H1 (cell line): ENCODE results near the gene ADNP. TPM values are rescaled to one million over a fixed set of nuclear protein-coding genes. Genes with fewer than 3 reads are reported as not detected.

ENCODE experiments used
- CBX8 ChIP-seq: fragments of 300-800, 300-1000 bp; sonication (generic); IDR thresholded peaks from 2 replicates; pipeline ENCODE4 v1.7.1; 2016; ENCODE audit warnings: low read depth, low read length, borderline replicate concordance
- CHD1 ChIP-seq: IDR thresholded peaks from 2 replicates; pipeline ENCODE4 v1.6.1; 2012; ENCODE audit warnings: low read depth, low read length, improper control_type of control experiment
- CHD2 ChIP-seq: IDR thresholded peaks from 2 replicates; pipeline ENCODE4 v1.6.1; 2012; ENCODE audit warnings: low read length, improper control_type of control experiment
- CHD7 ChIP-seq: fragments of 300-600 bp; sonication (generic); IDR thresholded peaks from 2 replicates; pipeline ENCODE4 v1.7.1; 2012; ENCODE audit warnings: low read length, moderate library complexity, mild to moderate bottlenecking, inconsistent platforms; ENCODE audit not compliant: insufficient replicate concordance
- GABPA ChIP-seq: IDR thresholded peaks from 2 replicates; pipeline ENCODE4 v1.6.1; 2011; ENCODE audit warnings: mild to moderate bottlenecking, low read length, moderate library complexity, borderline replicate concordance; ENCODE audit not compliant: insufficient read depth
- GTF2F1 ChIP-seq: IDR thresholded peaks from 2 replicates; pipeline ENCODE4 v1.6.1; 2012; ENCODE audit warnings: low read depth, low read length, improper control_type of control experiment, borderline replicate concordance
- HDAC2 ChIP-seq, 2 experiments: fragments of 300-600 bp in 1 of 2; sonication (generic) in 1 of 2; IDR thresholded peaks; 2 replicates each; pipeline ENCODE4 v1.6.1; 2011 to 2012; ENCODE audit warnings: low read depth in 2 of 2, low read length in 2 of 2, mild to moderate bottlenecking in 2 of 2, moderate library complexity in 2 of 2, borderline replicate concordance in 1 of 2, inconsistent platforms in 1 of 2
- JUN ChIP-seq: IDR thresholded peaks from 2 replicates; pipeline ENCODE4 v1.6.1; 2011; ENCODE audit warnings: low read depth, mild to moderate bottlenecking, improper control_type of control experiment, low read length
- MAX ChIP-seq: IDR thresholded peaks from 2 replicates; pipeline ENCODE4 v1.6.1; 2012; ENCODE audit warnings: inconsistent platforms
- SAP30 ChIP-seq: fragments of 300-600 bp; sonication (generic); IDR thresholded peaks from 2 replicates; pipeline ENCODE4 v1.7.1; 2012; ENCODE audit warnings: low read length, moderate library complexity, mild to moderate bottlenecking, inconsistent platforms; ENCODE audit not compliant: insufficient read depth, insufficient replicate concordance
- polyA plus RNA-seq, 7 experiments: library from polyadenylated mRNA; depleted of rRNA in 3 of 7; stranded (reverse) in 5 of 7; unstranded in 2 of 7; fragments of >200 nt in 5 of 7; fragments of 200-250 nt in 2 of 7; gene quantifications; 1 replicate in 5 of 7; 2 replicates in 1 of 7; 4 replicates in 1 of 7; pipeline versions ENCODE4 v1.2.1 to v1.2.3, GENCODE V29; 2011 to 2013; ENCODE audit warnings: missing spikeins in 2 of 7, mixed read lengths in 2 of 7
- total RNA-seq: library from RNA; stranded (reverse); fragmentation: NEBNext Ultra II Directional; extraction: Animal tissue kit (Norgen Biotek cat#: 25700); gene quantifications from 2 replicates; pipeline ENCODE4 v1.2.1, GENCODE V29; 2021

ADNP gene
- total and polyA plus RNA-seq, 2 of the 8 experiments (the other 6 are each of a cell fraction or from before 2014, with no cell fraction given) = 31.6 to 123 TPM

- TF ChIP-seq CHD7 = no peak
- TF ChIP-seq CBX8 = no peak
- no peak for TF ChIP-seq MAX
- no peak for TF ChIP-seq CHD1
- no peak for TF ChIP-seq SAP30
- TF ChIP-seq CHD2 = no peak
- TF ChIP-seq GABPA = no peak
- no peak for TF ChIP-seq HDAC2 (IDR thresholded peaks at IDR 0.05; ENCODE audit: borderline replicate concordance in 1 of 2, low read depth in 2 of 2, low read length in 2 of 2)
- no peak for TF ChIP-seq JUN
- TF ChIP-seq GTF2F1 = no peak
Observed at GRCh38 chr20:50874111-50874757, 57.0 kb downstream of the ADNP start (continued).
